22Rv1 (cell line): ENCODE measurements around the gene DNASE2.
"Not testable (repeated sequence)": the region's sequence is repeated elsewhere in the genome, so short reads cannot be mapped to it uniquely, and the experiment has no call there.

Source experiments
- ZFX ChIP-seq: fragments of 450-650 bp; IDR thresholded peaks from 2 replicates; pipeline ENCODE4 v1.6.1; 2017; ENCODE audit warnings: antibody characterized with exemption, borderline replicate concordance
- TF ChIP-seq, protein P1 (sequence below): fragments of 450-650 bp; IDR thresholded peaks from 2 replicates; pipeline ENCODE4 v1.5.1; 2017; ENCODE audit warnings: mild to moderate bottlenecking

DNA sequence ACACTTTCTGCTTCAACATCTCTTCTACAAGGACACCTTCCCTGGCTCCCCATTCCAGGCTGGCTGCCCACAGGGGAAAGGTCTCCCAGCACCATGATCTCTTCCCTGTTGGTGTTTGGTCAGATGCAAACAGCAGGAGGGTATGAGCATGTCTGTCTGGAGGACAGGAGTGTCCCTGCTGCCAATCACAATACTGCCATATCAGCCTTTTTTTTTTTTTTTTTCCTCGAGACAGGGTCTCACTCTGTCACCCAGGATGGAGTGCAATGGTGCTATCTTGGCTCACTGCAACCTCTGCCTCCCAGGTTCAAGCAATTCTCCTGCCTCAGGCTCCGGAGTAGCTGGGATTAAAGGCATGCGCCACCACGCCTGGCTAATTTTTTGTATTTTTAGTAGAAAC, 34.6 kb upstream of the DNASE2 start:
- TF ChIP-seq, protein P1, sequence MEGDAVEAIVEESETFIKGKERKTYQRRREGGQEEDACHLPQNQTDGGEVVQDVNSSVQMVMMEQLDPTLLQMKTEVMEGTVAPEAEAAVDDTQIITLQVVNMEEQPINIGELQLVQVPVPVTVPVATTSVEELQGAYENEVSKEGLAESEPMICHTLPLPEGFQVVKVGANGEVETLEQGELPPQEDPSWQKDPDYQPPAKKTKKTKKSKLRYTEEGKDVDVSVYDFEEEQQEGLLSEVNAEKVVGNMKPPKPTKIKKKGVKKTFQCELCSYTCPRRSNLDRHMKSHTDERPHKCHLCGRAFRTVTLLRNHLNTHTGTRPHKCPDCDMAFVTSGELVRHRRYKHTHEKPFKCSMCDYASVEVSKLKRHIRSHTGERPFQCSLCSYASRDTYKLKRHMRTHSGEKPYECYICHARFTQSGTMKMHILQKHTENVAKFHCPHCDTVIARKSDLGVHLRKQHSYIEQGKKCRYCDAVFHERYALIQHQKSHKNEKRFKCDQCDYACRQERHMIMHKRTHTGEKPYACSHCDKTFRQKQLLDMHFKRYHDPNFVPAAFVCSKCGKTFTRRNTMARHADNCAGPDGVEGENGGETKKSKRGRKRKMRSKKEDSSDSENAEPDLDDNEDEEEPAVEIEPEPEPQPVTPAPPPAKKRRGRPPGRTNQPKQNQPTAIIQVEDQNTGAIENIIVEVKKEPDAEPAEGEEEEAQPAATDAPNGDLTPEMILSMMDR, result not testable (repeated sequence)
- not testable (repeated sequence) for TF ChIP-seq ZFX
